GM19463 (cell line): ENCODE measurements around the gene TNRC18.
A peak's percentile ranks its signal among the peaks of the same experiment; 100 is the strongest.
"Not testable (repeated sequence)": the region's sequence is repeated elsewhere in the genome, so short reads cannot be mapped to it uniquely, and the experiment has no call there.

Experiments
- ATAC-seq: cut with Tn5 transposase; IDR thresholded peaks from one replicate; pipeline ENCODE4 v1.9.1; 2021; ENCODE audit warnings: mild to moderate bottlenecking, moderate library complexity; ENCODE audit not compliant: unreplicated experiment

The TNRC18 gene

DNA sequence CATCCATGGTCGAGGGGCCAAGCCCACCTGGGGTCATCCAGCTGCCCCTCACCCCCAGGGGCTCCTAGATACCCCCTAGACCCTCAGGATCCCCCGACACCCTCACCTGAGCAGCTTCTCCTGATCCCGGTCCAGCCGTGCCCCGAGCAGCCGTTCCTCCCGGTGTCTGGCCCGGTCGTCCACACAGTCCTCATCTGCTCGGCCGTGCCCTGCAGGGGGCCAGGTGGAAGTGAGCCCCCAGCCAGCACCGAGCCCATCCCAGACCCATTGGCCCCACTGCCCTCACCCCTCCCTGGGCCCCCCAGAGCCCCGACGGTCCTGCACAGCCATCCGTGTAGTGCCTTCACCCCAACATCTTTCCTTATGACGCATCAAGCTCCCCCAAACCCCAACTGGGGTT lies 45.8 kb downstream of the TNRC18 start:
- ATAC-seq = no peak

- ATAC-seq = no peak
Measured at GRCh38 chr7:5377279-5377678, 46.4 kb downstream of the TNRC18 start.

DNA sequence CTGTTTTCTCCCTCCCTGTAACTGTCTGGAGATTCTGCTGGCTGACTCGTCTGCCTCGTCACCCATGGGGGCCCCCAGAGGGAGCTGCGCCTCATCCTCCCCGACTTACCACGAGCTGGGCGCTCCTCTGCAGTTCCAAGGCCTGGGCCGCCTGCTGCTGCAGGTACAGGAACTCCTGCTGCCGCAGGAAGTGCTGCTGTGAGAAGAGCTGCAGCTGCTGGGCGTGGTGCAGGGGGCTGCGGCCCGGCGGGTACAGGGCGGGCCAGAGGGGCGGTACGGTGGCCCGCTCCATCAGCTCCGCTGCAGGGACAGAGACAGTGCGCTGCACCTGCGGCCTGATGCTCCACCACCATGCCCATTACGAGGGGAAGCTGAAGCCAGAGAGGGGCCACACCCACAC lies 47.7 kb downstream of the TNRC18 start:
- ATAC-seq = no peak

- no peak for ATAC-seq
Measured at GRCh38 chr7:5374464-5374863, 49.2 kb downstream of the TNRC18 start.

- ATAC-seq = no peak
Measured at GRCh38 chr7:5373300-5373699, 50.3 kb downstream of the TNRC18 start.

DNA sequence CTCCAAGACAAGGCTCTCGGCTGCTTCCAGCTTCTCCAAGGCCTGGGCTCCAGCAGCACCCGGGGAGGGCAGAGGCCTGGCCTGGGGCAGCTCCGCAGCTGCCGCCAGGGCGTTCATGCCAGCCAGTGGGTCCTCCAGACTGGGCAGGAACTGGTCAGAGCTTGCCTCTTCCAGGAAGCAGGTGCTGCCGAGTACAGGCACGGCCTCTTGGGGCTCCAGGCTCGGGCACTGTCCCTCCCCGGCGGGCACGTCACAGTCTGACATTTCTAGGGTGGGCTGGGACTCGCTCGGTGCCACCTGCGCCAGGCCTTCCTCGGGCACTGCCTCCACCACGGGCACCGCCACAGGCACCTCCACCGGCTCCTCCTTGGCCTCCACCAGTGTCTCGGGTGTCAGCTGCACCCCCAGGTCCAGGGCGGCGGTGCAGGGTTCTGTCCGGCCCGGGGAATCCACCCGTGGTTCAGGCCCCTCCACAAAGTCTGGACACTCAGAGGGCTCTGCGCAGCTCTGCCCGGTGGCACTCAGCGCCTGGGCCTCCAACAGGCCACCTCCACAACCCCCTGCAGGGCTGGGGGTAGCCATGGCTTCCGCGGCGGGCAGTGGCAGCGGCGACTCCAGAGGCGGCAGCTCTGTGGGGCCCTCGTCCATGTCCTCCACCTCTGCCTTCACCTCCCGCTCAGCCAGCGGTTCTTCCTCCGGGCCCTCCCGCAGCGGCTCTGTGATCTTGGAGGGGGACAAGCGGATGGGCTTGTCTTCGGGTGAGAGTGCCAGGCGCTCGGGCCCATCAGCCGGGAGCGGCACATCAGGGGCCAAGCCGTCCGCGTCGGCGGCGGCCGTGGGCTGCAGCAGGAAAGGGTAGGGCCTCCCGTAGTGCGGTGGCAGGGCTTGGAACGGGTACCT lies 52.9 kb downstream of the TNRC18 start:
- no peak for ATAC-seq

GRCh38 chr7:5367661-5368060 lies 56.0 kb downstream of the TNRC18 start:
- no peak for ATAC-seq

GRCh38 chr7:5365976-5366625 lies 57.5 kb downstream of the TNRC18 start:
- peak; percentile 54 for ATAC-seq

DNA sequence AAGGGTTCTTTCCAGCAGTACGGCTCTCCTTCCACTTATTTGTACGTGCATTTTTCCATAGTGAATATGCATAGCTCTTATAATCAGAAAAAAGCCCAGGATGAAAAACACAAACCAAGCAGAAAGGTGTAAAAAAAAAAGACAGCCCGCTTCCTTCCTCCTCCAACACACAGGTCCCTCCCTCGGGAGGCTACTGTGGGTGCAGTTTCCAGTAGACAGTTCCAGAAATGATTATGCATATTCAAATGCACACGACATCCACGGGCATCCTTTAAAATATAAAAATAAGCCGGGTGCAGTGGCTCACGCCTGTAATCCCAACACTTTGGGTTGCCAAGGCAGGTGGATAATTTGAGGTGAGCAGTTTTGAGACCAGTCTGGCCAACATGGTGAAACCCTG lies 59.9 kb downstream of the TNRC18 start:
- no peak for ATAC-seq

- ATAC-seq = no peak
Measured at GRCh38 chr7:5362466-5362865, 61.2 kb downstream of the TNRC18 start.

- no peak for ATAC-seq
Measured at GRCh38 chr7:5361446-5362127, 62.0 kb downstream of the TNRC18 start.

DNA sequence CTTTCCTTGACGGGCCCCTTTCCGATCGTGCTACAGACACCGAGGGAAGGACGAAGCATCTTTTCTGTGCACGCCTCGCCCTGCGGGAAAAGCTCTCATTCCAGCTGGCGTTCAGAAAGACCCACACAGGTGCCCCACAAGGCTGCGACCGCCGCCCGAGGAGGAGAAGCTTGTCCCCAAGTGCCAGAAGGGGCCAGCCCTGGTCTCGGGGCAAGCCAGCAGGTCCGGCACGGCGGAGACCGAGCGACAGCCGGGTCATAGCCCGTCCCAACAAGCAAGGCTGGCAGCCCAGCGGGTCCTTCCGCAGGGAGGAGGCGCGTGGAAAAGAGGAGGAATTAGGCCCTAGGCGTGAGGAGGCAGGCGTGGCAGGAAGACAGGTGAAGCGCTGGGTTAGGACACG lies 62.7 kb downstream of the TNRC18 start:
- ATAC-seq = no peak

DNA sequence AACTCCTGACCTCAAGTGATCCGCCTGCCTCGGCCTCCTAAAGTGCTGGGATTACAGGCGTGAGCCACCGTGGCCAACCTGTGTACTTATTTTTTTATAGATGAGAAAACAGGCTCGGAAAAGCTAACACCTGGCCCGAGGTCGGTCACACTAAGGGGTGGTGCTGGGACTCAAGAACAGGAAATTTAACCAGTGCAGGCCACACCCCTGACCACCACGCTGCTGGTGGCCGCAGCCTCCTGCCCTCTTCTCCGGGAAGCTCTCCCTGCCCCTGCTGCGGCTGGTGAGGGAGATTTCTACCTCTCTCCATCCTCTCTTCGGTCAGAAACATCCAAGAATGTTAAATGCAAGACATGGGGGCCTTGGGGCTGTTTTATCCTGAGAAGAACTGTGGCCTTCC lies 63.2 kb downstream of the TNRC18 start:
- ATAC-seq = no peak

- not testable (repeated sequence) for ATAC-seq
Measured at GRCh38 chr7:5360021-5360420, 63.6 kb downstream of the TNRC18 start.

- no peak for ATAC-seq
Measured at GRCh38 chr7:5359344-5359743, 64.3 kb downstream of the TNRC18 start.

GRCh38 chr7:5357951-5358350 lies 65.7 kb downstream of the TNRC18 start:
- no peak for ATAC-seq

DNA sequence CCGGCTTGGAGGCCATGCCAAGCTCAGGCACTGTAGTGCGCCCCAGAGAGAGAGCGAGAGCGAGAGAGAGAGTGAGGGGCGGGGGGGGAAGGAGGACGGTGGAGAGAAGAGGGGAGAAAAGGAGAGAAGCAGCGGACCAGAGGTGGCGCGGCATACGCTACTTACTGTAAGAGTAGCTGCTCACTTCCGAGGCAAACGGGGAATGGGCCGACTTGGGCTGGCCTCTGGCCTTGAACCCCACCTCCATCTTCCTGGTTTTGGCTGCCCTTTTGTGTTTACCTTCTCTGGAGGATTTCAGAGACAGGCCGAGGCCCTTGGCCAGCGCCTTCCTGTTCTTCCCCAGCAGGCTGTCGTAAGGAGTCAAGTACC lies 66.9 kb downstream of the TNRC18 start:
- no peak for ATAC-seq

- ATAC-seq = peak; percentile 47
Measured at GRCh38 chr7:5354460-5355232, 69.0 kb downstream of the TNRC18 start.

GRCh38 chr7:5352440-5353010 lies 71.1 kb downstream of the TNRC18 start:
- no peak for ATAC-seq

- ATAC-seq = no peak
Measured at GRCh38 chr7:5351507-5352265, 71.9 kb downstream of the TNRC18 start.
